PC-3 (cell line): ENCODE results near the gene CAPN13. TPM values are rescaled to one million over a fixed set of nuclear protein-coding genes. Genes with fewer than 3 reads are reported as not detected.

ENCODE experiments used
- ATAC-seq: fragments of 200-7000 bp; cut with Tn5 transposase; 2 replicates; pipeline ENCODE4 v1.9.1; 2020; ENCODE audit warnings: mild to moderate bottlenecking, moderate library complexity
- BruUV-seq: library from RNA; stranded (reverse); fragments of 400-500 nt; replicated peaks from 2 replicates; lab custom pipeline; 2021; lab: Mats Ljungman, UMichigan
- CTCF ChIA-PET: fragments of 300-600 bp; sonication (Branson Sonifier 250); formaldehyde crosslinking; loops from one replicate; lab custom pipeline; 2022; ENCODE audit warnings: antibody characterized with exemption; lab: Charles Lee
- POLR2A ChIA-PET: fragments of 300-600 bp; sonication (Branson Sonifier 250); formaldehyde crosslinking; loops from one replicate; lab custom pipeline; 2022; ENCODE audit warnings: antibody characterized with exemption; ENCODE audit not compliant: unreplicated experiment; lab: Charles Lee
- DNase-seq: peaks from one replicate; pipeline ENCODE4 v3.0.0-alpha.2; 2015
- H2AFZ ChIP-seq: fragments of 300-600 bp; sonication (generic); 2 replicates; pipeline ENCODE4 v1.6.0; 2016; ENCODE audit warnings: antibody characterized with exemption, low read length
- H3F3A ChIP-seq: fragments of 300-600 bp; sonication (generic); one replicate; pipeline ENCODE4 v1.6.0; 2017; ENCODE audit warnings: antibody characterized with exemption, low read length, control low read depth, mild to moderate bottlenecking; ENCODE audit not compliant: unreplicated experiment
- H3K27ac ChIP-seq: fragments of 300-600 bp; sonication (generic); 2 replicates; pipeline ENCODE4 v1.5.1; 2016; ENCODE audit warnings: mild to moderate bottlenecking, low read length
- H3K27me3 ChIP-seq: fragments of 300-600 bp; sonication (generic); 2 replicates; pipeline ENCODE4 v1.6.1; 2016; ENCODE audit warnings: low read length, mixed read lengths
- H3K36me3 ChIP-seq: fragments of 300-600 bp; sonication (generic); 2 replicates; pipeline ENCODE4 v1.6.1; 2016; ENCODE audit warnings: low read depth, mixed run types, low read length, mixed read lengths
- H3K4me1 ChIP-seq: fragments of 300-600 bp; sonication (generic); 2 replicates; pipeline ENCODE4 v1.5.1; 2016; ENCODE audit warnings: low read length; ENCODE audit not compliant: insufficient read depth
- H3K4me2 ChIP-seq: fragments of 300-600 bp; sonication (generic); 2 replicates; pipeline ENCODE4 v1.6.0; 2016; ENCODE audit warnings: low read length
- H3K4me3 ChIP-seq: fragments of 300-600 bp; sonication (generic); 2 replicates; pipeline ENCODE4 v1.5.1; 2016; ENCODE audit warnings: mild to moderate bottlenecking, low read length, mixed read lengths
- H3K79me2 ChIP-seq: fragments of 300-600 bp; sonication (generic); 2 replicates; pipeline ENCODE4 v1.6.1; 2017; ENCODE audit warnings: low read length, mixed read lengths
- H3K9ac ChIP-seq: fragments of 300-600 bp; sonication (generic); 2 replicates; pipeline ENCODE4 v1.6.0; 2016; ENCODE audit warnings: mild to moderate bottlenecking, low read length
- H3K9me2 ChIP-seq: fragments of 300-600 bp; sonication (generic); replicated peaks from 2 replicates; pipeline ENCODE4 v1.6.1; 2016; ENCODE audit warnings: mixed run types, low read length, mixed read lengths
- H3K9me3 ChIP-seq: fragments of 300-600 bp; sonication (generic); 2 replicates; pipeline ENCODE4 v1.6.1; 2016; ENCODE audit warnings: low read length, mixed read lengths
- H4K20me1 ChIP-seq: fragments of 300-600 bp; sonication (generic); 2 replicates; pipeline ENCODE4 v1.6.1; 2016; ENCODE audit warnings: low read length, mixed read lengths
- EZH2 ChIP-seq: fragments of 300-600 bp; sonication (generic); IDR thresholded peaks from one replicate; pipeline ENCODE4 v1.6.1; 2017; ENCODE audit warnings: antibody characterized with exemption, mild to moderate bottlenecking, low read length; ENCODE audit not compliant: unreplicated experiment
- EZH2phosphoT487 ChIP-seq: fragments of 300-600 bp; sonication (generic); IDR thresholded peaks from 2 replicates; pipeline ENCODE4 v1.6.1; 2018; ENCODE audit warnings: mild to moderate bottlenecking, antibody characterized with exemption, low read length, borderline replicate concordance
- intact Hi-C: fragments of 100-400 bp; cut with micrococcal nuclease; formaldehyde crosslinking; loops from 2 replicates; pipeline ENCODE4 v1.9.0; 2023
- total RNA-seq: library from RNA; depleted of rRNA; stranded (reverse); fragments of >200 nt; gene quantifications from 2 replicates; pipeline ENCODE4 v1.2.3, GENCODE V29; 2014
- TF ChIP-seq, protein P1 (sequence below): fragments of 300-600 bp; sonication (generic); conservative IDR thresholded peaks from 2 replicates; pipeline ENCODE4 v1.5.1; 2017; ENCODE audit warnings: antibody characterized with exemption, low read depth, mild to moderate bottlenecking, low read length

CAPN13 gene
- total RNA-seq, 1 experiment from 2014 or later = 0.44 TPM

DNA sequence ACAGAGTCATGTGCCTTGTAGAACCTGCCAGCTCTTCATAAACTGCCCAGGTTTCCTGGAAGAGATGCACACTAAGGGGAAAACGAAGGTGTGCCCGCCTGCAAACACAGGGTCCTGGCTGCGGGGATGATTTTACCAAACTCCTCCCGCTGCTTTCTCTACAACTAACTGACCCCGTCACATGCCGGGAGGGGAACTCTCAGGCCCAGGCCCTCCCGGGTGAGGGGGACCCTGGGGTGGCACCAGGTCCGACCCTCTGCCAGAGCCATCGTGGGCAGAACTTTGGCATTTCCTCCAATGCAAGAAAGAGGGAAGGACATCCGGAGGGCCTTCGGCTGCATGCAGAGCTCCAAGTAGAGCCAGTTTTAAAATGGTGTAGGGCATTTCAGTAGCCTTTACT lies 28.6 kb downstream of the CAPN13 start:
- CTCF ChIA-PET = no interaction called here
- H3K27ac ChIP-seq = no peak overlapping the region
- no peaks in the 10 kb centered on the region for H3K36me3 ChIP-seq
- H4K20me1 ChIP-seq = no peaks in the 10 kb centered on the region
- POLR2A ChIA-PET = no interaction called here
- no peak overlapping the region for H3K4me2 ChIP-seq
- no peaks in the 10 kb centered on the region for H3F3A ChIP-seq
- ATAC-seq (no peak), DNase-seq (no peak)
- no TSS peak for BruUV-seq
- intact Hi-C loops = no loop called here
- H3K9me3 ChIP-seq = no peaks in the 10 kb centered on the region
- H3K4me3 ChIP-seq = no peak overlapping the region
- no peaks in the 10 kb centered on the region for H3K79me2 ChIP-seq
- TF ChIP-seq EZH2phosphoT487 = no peak
- TF ChIP-seq EZH2 = no peak
- TF ChIP-seq, protein P1, sequence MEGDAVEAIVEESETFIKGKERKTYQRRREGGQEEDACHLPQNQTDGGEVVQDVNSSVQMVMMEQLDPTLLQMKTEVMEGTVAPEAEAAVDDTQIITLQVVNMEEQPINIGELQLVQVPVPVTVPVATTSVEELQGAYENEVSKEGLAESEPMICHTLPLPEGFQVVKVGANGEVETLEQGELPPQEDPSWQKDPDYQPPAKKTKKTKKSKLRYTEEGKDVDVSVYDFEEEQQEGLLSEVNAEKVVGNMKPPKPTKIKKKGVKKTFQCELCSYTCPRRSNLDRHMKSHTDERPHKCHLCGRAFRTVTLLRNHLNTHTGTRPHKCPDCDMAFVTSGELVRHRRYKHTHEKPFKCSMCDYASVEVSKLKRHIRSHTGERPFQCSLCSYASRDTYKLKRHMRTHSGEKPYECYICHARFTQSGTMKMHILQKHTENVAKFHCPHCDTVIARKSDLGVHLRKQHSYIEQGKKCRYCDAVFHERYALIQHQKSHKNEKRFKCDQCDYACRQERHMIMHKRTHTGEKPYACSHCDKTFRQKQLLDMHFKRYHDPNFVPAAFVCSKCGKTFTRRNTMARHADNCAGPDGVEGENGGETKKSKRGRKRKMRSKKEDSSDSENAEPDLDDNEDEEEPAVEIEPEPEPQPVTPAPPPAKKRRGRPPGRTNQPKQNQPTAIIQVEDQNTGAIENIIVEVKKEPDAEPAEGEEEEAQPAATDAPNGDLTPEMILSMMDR = no peak
- H3K9ac ChIP-seq = no peak overlapping the region
- H3K4me1 ChIP-seq = no peaks in the 10 kb centered on the region
- H3K27me3 ChIP-seq = peaks cover 30% of the 10 kb centered on the region
- no peaks in the 10 kb centered on the region for H3K9me2 ChIP-seq
- H2AFZ ChIP-seq = no peak overlapping the region

DNA sequence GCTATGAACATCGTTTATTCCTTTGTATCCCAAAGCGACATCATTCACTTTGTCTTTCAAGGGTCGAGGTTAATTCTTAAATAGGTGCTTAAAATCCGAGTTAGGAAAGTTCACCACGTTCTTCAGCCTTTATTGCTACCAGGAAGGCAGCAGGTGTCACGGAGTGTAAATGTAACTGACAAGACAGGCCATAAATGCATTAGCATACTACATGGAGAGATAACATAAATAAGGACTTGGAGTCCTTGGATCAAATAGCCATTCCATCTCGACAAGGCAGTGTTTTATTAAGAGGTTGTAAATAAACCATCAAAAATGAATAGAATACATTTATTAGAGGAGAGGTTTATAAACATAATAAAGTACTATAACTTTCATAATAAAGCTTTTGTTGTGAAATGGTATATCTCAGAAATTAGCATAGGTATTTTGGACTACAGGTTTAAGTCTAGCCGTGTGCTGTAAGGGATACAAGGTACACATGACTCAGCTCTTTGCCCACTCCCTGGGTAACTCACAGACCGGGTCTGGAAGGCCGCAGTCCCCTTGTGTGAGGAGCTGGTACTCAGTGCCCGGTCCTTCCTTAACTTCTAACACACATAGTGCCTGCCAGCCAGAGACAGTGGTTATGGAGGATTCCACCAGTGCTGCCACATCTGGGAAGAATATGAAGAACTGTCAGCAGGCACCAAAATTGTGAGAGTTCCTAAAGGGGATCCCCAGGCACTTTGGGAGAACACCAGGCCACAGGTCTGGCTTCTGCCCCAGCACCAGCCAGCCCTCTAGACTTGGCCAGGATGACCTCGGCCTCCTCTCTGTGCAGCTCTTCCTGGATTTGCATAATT lies 29.4 kb downstream of the CAPN13 start:
- ATAC-seq = no peak
- H3K27me3 ChIP-seq = peaks cover 36% of the 10 kb centered on the region
- H3K36me3 ChIP-seq = no peaks in the 10 kb centered on the region
- H3K4me1 ChIP-seq = no peaks in the 10 kb centered on the region
- intact Hi-C loops = no loop called here
- H4K20me1 ChIP-seq = no peaks in the 10 kb centered on the region
- no peaks in the 10 kb centered on the region for H3K9me2 ChIP-seq
- H3K9ac ChIP-seq = no peak overlapping the region
- no peak overlapping the region for H2AFZ ChIP-seq
- H3K9me3 ChIP-seq = no peaks in the 10 kb centered on the region
- ChIA-PET CTCF (no interaction called here), POLR2A (no interaction called here)
- DNase-seq = no peak
- H3K79me2 ChIP-seq = no peaks in the 10 kb centered on the region
- no peak overlapping the region for H3K4me2 ChIP-seq
- TF ChIP-seq, protein P1 = no peak
- TF ChIP-seq EZH2 = no peak
- TF ChIP-seq EZH2phosphoT487 = no peak
- H3K27ac ChIP-seq = no peak overlapping the region
- no TSS peak for BruUV-seq
- H3F3A ChIP-seq = no peaks in the 10 kb centered on the region
- H3K4me3 ChIP-seq = no peak overlapping the region
